22Rv1 (cell line): Measurements from ENCODE around the gene TUBA8.
"Not testable (repeated sequence)": the region's sequence is repeated elsewhere in the genome, so short reads cannot be mapped to it uniquely, and the experiment has no call there.

Experiments
- H3K27ac ChIP-seq: fragments of 450-650 bp; 2 replicates; pipeline ENCODE4 v1.5.1; 2017
- ZFX ChIP-seq: fragments of 450-650 bp; IDR thresholded peaks from 2 replicates; pipeline ENCODE4 v1.6.1; 2017; ENCODE audit warnings: antibody characterized with exemption, borderline replicate concordance
- TF ChIP-seq, protein P1 (sequence below): fragments of 450-650 bp; IDR thresholded peaks from 2 replicates; pipeline ENCODE4 v1.5.1; 2017; ENCODE audit warnings: mild to moderate bottlenecking

Gene TUBA8

DNA sequence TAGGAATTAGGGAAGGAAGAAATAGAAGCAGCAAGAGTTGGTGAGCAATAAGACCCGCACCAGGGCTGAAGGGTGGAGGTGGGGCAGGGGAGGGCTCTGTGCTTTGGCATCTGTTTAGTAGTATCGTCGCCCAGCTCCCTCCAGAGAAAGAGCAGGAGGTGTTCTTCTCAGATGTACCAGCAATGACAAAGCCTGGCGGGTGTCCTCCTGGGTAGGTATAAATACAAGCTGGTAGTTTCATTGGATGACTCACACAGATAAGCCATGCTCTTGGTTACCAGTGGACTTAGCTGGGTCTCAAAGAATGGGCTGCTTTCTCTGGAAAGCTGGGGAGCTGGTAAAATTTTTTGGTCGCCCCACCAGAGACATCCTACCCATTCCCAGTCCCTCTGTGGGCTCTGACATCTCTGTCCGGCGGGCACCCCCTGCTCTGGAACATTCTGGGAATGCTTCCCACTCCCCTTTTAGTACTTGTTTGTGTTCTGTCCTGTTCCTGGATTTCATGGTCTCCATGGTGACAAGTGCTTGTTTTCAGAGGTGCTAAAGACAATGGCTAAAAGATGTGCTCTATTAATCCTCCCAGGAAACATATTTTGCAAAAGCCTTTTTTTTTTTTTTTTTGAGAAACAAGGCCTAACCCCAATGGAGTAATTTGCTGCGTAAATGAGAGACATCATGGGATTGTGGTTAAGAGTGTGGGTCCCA lies 15.4 kb upstream of the TUBA8 start:
- TF ChIP-seq ZFX = no peak
- TF ChIP-seq, protein P1, sequence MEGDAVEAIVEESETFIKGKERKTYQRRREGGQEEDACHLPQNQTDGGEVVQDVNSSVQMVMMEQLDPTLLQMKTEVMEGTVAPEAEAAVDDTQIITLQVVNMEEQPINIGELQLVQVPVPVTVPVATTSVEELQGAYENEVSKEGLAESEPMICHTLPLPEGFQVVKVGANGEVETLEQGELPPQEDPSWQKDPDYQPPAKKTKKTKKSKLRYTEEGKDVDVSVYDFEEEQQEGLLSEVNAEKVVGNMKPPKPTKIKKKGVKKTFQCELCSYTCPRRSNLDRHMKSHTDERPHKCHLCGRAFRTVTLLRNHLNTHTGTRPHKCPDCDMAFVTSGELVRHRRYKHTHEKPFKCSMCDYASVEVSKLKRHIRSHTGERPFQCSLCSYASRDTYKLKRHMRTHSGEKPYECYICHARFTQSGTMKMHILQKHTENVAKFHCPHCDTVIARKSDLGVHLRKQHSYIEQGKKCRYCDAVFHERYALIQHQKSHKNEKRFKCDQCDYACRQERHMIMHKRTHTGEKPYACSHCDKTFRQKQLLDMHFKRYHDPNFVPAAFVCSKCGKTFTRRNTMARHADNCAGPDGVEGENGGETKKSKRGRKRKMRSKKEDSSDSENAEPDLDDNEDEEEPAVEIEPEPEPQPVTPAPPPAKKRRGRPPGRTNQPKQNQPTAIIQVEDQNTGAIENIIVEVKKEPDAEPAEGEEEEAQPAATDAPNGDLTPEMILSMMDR = no peak

DNA sequence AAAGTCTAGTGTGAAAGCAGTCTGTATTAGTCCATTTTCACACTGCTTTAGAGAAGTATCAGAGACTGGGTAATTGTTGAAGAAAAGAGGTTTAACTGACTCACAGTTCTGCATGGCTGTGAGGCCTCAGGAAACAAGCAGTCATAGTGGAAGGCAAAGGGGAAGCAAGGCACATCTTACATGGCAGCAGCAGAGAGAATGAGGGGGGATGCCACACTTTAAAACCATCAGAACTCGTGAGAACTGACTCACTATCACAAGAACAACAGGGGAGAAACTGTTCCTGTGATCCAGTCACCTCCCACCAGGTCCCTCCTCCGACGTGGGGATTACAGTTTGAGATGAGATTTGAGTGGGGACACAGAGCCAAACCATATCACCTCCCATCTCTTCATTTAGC lies 13.8 kb upstream of the TUBA8 start:
- no peak for TF ChIP-seq ZFX
- TF ChIP-seq, protein P1 = no peak
- H3K27ac ChIP-seq = no peak overlapping the region

More for the DNA sequence above, 15.4 kb upstream of the TUBA8 start:
- no peak overlapping the region for H3K27ac ChIP-seq

DNA sequence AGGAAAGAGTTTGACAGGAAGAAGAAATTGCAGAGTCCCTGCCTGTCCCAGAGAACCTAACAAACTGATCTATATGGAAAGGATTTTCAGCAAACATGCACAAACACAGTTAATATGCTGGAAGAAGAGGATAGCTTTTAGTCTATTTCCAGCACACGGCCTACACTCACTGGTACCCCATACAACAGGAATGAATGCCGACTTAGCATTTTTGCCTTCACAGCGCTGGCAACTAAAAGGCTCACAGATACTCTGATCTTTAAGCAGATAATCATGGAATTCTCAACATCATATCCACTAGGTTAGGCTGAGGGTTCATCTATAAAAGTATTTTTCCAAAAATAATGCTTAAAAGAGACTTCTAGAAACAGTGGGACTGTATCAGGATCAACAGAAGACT lies 9.8 kb upstream of the TUBA8 start:
- H3K27ac ChIP-seq = no peak overlapping the region
- TF ChIP-seq ZFX = no peak
- TF ChIP-seq, protein P1 = no peak

DNA sequence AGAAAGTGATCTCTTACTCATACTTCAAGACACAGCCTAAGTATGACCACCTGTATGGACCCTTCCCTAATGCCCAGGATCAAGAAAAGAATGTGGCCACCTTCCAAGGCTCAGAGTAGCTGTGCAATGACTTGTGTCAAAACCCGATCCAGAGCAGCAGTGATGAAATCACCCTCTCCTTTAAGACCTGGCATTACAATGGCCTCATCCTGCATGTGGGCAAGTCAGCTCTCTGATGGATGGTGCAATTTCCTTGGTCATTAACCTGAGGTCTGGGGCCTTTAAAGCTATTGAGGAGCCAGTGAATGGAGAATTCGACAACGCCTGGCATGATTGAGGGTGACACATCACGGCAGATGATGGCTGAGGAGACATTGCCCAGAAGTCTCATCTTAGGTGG lies 9.1 kb upstream of the TUBA8 start:
- no peak overlapping the region for H3K27ac ChIP-seq
- TF ChIP-seq, protein P1 = no peak
- TF ChIP-seq ZFX = no peak

DNA sequence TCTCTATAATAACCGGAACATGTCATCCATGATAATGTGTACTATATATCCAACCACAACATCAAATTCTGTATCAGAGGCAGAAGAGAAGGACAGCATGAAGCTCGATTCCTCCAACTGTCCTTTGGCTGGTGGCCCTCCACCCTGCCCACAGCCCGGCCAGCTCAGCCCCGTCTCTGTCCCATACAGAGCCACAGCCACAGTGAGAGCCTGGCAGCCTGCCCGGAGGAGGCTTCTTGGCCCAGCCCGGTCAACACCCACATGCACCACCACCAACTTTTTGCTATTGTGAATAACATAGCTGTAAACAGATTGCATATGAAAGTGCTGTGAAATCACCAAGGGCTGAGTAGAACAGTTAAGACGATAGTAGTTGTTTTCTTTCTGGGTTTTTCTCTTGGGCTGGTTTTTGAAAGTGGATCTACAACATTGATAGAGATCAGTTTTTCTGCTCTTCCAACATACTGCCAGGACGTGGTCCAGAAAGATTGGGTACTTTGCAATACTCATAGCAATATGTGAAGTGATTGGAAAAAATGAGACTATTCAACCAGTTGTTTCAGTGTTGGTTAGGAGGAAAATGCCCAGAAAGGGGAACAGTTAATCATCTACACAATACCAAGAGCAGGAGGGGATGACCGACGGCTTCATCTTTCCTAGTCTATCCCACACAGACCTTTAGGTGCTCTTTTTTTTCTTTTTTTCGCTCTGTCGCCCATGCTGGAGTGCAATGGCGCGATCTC lies 6.9 kb upstream of the TUBA8 start:
- no peak overlapping the region for H3K27ac ChIP-seq
- no peak for TF ChIP-seq ZFX
- TF ChIP-seq, protein P1 = no peak

DNA sequence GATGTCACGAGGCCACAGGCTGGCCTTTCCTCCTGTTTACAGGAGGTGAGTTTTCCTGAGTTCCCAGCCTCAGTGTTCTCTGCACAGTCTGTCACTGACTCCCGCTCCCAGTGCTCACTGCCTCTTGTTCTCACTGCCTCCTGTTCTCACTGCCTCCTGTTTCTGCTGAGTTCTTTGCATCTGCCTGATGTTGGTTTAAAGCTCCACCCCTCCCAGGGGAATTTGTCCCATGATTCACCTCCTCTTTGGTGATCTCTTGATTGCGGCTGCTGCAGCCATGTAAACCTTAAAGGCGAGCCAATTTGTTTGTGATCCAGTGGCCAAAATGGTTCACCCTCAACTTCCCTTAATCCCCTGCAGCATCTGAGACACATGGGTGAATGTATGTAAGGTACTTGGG lies 6.0 kb upstream of the TUBA8 start:
- TF ChIP-seq ZFX = no peak
- TF ChIP-seq, protein P1 = no peak
- no peak overlapping the region for H3K27ac ChIP-seq

DNA sequence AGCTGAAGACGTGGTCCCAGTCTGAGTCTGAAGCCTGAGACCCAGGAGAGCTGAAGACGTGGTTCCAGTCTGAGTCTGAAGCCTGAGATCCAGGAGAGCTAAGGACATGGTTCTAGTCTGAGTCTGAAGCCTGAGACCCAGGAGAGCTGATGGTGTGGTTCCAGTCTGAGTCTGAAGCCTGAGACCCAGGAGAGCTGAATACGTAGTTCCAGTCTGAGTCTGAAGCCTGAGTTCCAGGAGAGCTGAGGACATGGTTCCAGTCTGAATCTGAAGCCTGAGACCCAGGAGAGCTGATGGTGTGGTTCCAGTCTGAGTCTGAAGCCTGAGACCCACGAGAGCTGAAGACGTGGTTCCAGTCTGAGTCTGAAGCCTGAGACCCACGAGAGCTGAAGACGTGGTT lies 4.6 kb upstream of the TUBA8 start:
- H3K27ac ChIP-seq = not testable (repeated sequence)

DNA sequence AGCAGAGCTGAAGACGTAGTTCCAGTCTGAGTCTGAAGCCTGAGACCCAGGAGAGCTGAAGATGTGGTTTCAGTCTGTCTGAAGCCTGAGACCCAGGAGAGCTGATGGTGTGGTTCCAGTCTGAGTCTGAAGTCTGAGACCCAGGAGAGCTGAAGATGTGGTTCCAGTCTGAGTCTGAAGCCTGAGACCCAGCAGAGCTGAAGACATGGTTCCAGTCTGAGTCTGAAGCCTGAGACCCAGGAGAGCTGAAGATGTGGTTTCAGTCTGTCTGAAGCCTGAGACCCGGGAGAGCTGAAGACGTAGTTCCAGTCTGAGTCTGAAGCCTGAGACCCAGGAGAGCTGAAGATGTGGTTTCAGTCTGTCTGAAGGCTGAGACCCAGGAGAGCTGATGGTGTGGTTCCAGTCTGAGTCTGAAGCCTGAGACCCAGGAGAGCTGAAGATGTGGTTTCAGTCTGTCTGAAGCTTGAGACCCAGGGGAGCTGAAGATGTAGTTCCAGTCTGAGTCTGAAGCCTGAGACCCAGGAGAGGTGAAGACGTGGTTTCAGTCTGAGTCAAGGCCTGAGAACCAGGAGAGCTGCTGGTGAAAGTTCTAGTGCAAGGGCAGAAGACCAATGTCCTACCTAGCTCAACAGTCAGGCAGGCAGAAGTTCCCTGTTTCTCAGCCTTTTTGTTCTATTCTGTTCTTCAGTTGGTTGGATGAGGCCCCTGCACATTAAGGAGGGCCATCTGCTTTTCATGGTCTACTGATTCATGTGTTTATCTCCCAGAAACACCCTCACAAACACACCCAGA lies 3.9 kb upstream of the TUBA8 start:
- H3K27ac ChIP-seq = not testable (repeated sequence)
